Stomach (tissue), 19 donors: Measurements from ENCODE around the gene CRKL. TPM values are rescaled to one million over a fixed set of nuclear protein-coding genes. Genes with fewer than 3 reads are reported as not detected.

ENCODE experiments used
- DNase-seq, 2 donors: peaks; one replicate each; pipeline versions ENCODE4 v3.0.0 to v3.0.0-alpha.2; 2013 to 2019
- H3K27ac ChIP-seq, 5 donors: fragments of 200-600 bp in 4 of 5; sonication (generic) in 4 of 5; one replicate each; pipeline ENCODE4 v1.5.1; 2013 to 2019; ENCODE audit warnings: mild to moderate bottlenecking in 1 of 5, moderate library complexity in 1 of 5
- H3K27me3 ChIP-seq, 3 donors: fragments of 200-600 bp; sonication (generic); one replicate each; pipeline ENCODE4 v1.5.1; 2017 to 2019; ENCODE audit warnings: mixed run types in 1 of 3
- H3K36me3 ChIP-seq, 4 donors: fragments of 200-600 bp; sonication (generic); 1 replicate in 3 of 4; 2 replicates in 1 of 4; pipeline ENCODE4 v1.5.1; 2016 to 2019
- H3K4me1 ChIP-seq, 4 donors: fragments of 200-600 bp; sonication (generic); one replicate each; pipeline ENCODE4 v1.5.1; 2016 to 2019
- H3K4me3 ChIP-seq, 4 donors: fragments of 200-600 bp; sonication (generic) in 3 of 4; one replicate each; pipeline ENCODE4 v1.5.1; 2016 to 2019; ENCODE audit warnings: mild to moderate bottlenecking in 1 of 4
- H3K9me3 ChIP-seq, 4 donors: fragments of 200-600 bp; sonication (generic); one replicate each; pipeline ENCODE4 v1.5.1; 2016 to 2019
- EP300 ChIP-seq: sonication (generic); formaldehyde crosslinking; IDR thresholded peaks from one replicate; pipeline ENCODE4 v1.6.1; 2017; ENCODE audit warnings: antibody characterized with exemption
- POLR2A ChIP-seq, 4 donors: fragments of 450-650 bp; IDR thresholded peaks; one replicate each; pipeline ENCODE4 v1.6.1; 2016; ENCODE audit warnings: antibody characterized with exemption in 4 of 4, control low read depth in 2 of 4, mild to moderate bottlenecking in 1 of 4, moderate library complexity in 1 of 4
- POLR2AphosphoS5 ChIP-seq, 3 donors: sonication (generic); formaldehyde crosslinking; IDR thresholded peaks; one replicate each; pipeline ENCODE4 v1.6.1; 2016; ENCODE audit warnings: antibody characterized with exemption in 3 of 3
- WGBS, 5 donors: extraction: QIAGEN DNeasy Blood & Tissue Kit in 3 of 5; methylation state at CpG; one replicate each; pipeline versions ENCODE4 v1.1.5 to v1.1.7; 2013 to 2018; 5-methylcytosine and 5-hydroxymethylcytosine counted together
- intact Hi-C: fragments of 100-400 bp; cut with DNase I; formaldehyde crosslinking; loops from one replicate; pipeline ENCODE4 v1.15.1; 2023; ENCODE audit warnings: low total_unique reads
- long read RNA-seq, 10 donors: transcript quantifications; one replicate each; lab custom pipeline, GENCODE V29; 2026
- polyA plus RNA-seq, 3 donors: library from polyadenylated mRNA; stranded (reverse); fragments of 200-250 nt; gene quantifications; one replicate each; pipeline ENCODE4 v1.2.3, GENCODE V29; 2013
- total RNA-seq, 5 donors: library from RNA; depleted of rRNA; stranded (reverse); fragments of >200 nt; gene quantifications; one replicate each; pipeline versions ENCODE4 v1.1.0 to v1.2.3, GENCODE V29; 2014 to 2016
- TF ChIP-seq, protein P1 (sequence below), 7 experiments: fragments of 450-650 bp in 4 of 7; fragments of 200-600 bp in 3 of 7; sonication (generic) in 3 of 7; IDR thresholded peaks; one replicate each; pipeline ENCODE4 v1.5.1; 2016 to 2019; ENCODE audit warnings: antibody characterized with exemption in 7 of 7, control low read depth in 2 of 7, mild to moderate bottlenecking in 1 of 7
- donor health status: healthy with polysubstance abuse.
- donor health status: Bipolar disorder and iron deficiency.
- donor health status: healthy.

Gene CRKL, protein sequence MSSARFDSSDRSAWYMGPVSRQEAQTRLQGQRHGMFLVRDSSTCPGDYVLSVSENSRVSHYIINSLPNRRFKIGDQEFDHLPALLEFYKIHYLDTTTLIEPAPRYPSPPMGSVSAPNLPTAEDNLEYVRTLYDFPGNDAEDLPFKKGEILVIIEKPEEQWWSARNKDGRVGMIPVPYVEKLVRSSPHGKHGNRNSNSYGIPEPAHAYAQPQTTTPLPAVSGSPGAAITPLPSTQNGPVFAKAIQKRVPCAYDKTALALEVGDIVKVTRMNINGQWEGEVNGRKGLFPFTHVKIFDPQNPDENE
- total RNA-seq, result 10 to 100 TPM; 17.0 to 60.3 (median 26.3) TPM
- 10 to 100 TPM; 11.6 to 12.5 (median 11.7) TPM for polyA plus RNA-seq
- long read RNA-seq, donor 1, full-length matches to known transcripts, result 5 of 10 reads
- long read RNA-seq, donor 1, partial matches to known transcripts, result 5 of 10 reads
- long read RNA-seq, donor 1, other reads (novel, unspliced or antisense), result 0 of 10 reads
- long read RNA-seq, donor 2, full-length matches to known transcripts, result 7 of 14 reads
- long read RNA-seq, donor 2, partial matches to known transcripts, result 7 of 14 reads
- long read RNA-seq, donor 2, other reads (novel, unspliced or antisense), result 0 of 14 reads
- long read RNA-seq, donor 3, full-length matches to known transcripts, result 5 of 5 reads
- long read RNA-seq, donor 3, partial matches to known transcripts, result 0 of 5 reads
- long read RNA-seq, donor 3, other reads (novel, unspliced or antisense), result 0 of 5 reads
- long read RNA-seq, donor 4, full-length matches to known transcripts, result 1 of 1 reads
- long read RNA-seq, donor 4, partial matches to known transcripts, result 0 of 1 reads
- long read RNA-seq, donor 4, other reads (novel, unspliced or antisense), result 0 of 1 reads
- long read RNA-seq, donor 5, full-length matches to known transcripts, result 16 of 25 reads
- long read RNA-seq, donor 5, partial matches to known transcripts, result 9 of 25 reads
- long read RNA-seq, donor 5, other reads (novel, unspliced or antisense), result 0 of 25 reads
- long read RNA-seq, donor 6, full-length matches to known transcripts, result 17 of 43 reads
- long read RNA-seq, donor 6, partial matches to known transcripts, result 21 of 43 reads
- long read RNA-seq, donor 6, other reads (novel, unspliced or antisense), result 5 of 43 reads
- long read RNA-seq, donor 7, full-length matches to known transcripts, result 15 of 28 reads
- long read RNA-seq, donor 7, partial matches to known transcripts, result 13 of 28 reads
- long read RNA-seq, donor 7, other reads (novel, unspliced or antisense), result 0 of 28 reads
- long read RNA-seq, donor 8, full-length matches to known transcripts, result 9 of 15 reads
- long read RNA-seq, donor 8, partial matches to known transcripts, result 6 of 15 reads
- long read RNA-seq, donor 8, other reads (novel, unspliced or antisense), result 0 of 15 reads
- long read RNA-seq, donor 9, full-length matches to known transcripts, result 15 of 26 reads
- long read RNA-seq, donor 9, partial matches to known transcripts, result 11 of 26 reads
- long read RNA-seq, donor 9, other reads (novel, unspliced or antisense), result 0 of 26 reads
- long read RNA-seq, donor 10, full-length matches to known transcripts, result 4 of 28 reads
- long read RNA-seq, donor 10, partial matches to known transcripts, result 24 of 28 reads
- long read RNA-seq, donor 10, other reads (novel, unspliced or antisense), result 0 of 28 reads

DNA sequence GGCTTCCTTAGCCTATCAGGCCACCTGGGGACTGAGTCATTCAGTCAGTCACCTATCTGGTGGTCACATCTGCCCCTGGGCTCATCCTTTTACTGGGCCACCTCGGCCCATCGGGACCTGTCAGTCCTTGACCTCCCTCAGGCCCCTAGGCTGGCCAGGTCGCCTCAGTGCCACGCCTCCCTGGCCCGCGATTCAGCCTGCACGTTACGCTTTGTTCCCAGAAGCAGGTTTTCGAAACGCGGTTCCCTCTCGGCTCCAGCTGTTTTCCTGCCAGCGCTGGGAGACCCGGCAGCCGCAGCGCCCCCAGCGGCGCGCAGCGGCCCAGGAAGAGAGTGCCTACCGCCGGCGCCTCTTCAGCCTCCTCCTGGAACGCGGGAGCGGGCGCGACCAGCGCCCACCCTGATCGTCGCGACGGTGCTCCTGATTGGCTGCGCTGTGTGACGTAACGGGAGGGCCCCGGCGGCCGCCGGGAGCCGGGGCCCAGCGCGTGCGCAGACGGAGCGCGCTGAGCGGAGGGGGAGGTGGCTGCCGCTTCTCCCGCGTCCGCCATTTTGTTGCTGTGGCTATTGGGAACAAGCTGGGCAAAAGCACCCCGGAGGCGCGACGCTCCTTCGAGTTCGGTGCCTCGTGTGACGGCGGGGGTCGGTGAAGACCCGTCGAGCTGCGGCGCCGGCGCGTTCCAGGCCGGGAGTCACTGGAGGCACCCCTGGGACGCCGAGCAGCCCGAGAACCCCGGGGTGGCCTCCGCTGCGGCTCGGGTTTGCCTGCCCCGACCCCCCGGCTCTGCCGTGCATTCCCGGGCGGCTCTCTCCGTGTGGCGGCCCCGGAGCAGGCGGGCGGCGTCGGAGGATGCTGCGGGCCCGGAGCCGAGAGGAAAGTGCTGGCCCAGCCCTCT lies at the start of gene CRKL:
Gene CRKL, plus strand, starts transcription at position 492 of the 895 bp plus-strand sequence. CDS start 528 bp downstream, outside the sequence.
- intact Hi-C loops, result no loop called here
- H3K4me3 ChIP-seq, result peak within 1 kb of the TSS; percentile 87 to 99 (median 96)
- TF ChIP-seq POLR2AphosphoS5 (IDR thresholded peaks at IDR 0.05) (peak; percentile 86 to 90 (median 88)), EP300 (no peak)
- TF ChIP-seq, protein P1, sequence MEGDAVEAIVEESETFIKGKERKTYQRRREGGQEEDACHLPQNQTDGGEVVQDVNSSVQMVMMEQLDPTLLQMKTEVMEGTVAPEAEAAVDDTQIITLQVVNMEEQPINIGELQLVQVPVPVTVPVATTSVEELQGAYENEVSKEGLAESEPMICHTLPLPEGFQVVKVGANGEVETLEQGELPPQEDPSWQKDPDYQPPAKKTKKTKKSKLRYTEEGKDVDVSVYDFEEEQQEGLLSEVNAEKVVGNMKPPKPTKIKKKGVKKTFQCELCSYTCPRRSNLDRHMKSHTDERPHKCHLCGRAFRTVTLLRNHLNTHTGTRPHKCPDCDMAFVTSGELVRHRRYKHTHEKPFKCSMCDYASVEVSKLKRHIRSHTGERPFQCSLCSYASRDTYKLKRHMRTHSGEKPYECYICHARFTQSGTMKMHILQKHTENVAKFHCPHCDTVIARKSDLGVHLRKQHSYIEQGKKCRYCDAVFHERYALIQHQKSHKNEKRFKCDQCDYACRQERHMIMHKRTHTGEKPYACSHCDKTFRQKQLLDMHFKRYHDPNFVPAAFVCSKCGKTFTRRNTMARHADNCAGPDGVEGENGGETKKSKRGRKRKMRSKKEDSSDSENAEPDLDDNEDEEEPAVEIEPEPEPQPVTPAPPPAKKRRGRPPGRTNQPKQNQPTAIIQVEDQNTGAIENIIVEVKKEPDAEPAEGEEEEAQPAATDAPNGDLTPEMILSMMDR (IDR thresholded peaks at IDR 0.05), result peak in 6 of 7 experiments; percentile 63 to 95 (median 90)
- no peaks in the 10 kb centered on the region for H3K36me3 ChIP-seq
- H3K27me3 ChIP-seq, result no peaks in the 10 kb centered on the region
- H3K27ac ChIP-seq, result peak within 1 kb of the TSS; percentile 97 to 98 (median 97)
- DNase-seq, result peak; percentile 98 to 99
- 0 to 1% (median 0%) methylated on average over 47 to 92 of the region's 92 CpGs for WGBS, 5 donors
- no peaks in the 10 kb centered on the region for H3K9me3 ChIP-seq
- H3K4me1 ChIP-seq, result peaks cover 20 to 44% (median 36%) of the 10 kb centered on the region in 4 donors

DNA sequence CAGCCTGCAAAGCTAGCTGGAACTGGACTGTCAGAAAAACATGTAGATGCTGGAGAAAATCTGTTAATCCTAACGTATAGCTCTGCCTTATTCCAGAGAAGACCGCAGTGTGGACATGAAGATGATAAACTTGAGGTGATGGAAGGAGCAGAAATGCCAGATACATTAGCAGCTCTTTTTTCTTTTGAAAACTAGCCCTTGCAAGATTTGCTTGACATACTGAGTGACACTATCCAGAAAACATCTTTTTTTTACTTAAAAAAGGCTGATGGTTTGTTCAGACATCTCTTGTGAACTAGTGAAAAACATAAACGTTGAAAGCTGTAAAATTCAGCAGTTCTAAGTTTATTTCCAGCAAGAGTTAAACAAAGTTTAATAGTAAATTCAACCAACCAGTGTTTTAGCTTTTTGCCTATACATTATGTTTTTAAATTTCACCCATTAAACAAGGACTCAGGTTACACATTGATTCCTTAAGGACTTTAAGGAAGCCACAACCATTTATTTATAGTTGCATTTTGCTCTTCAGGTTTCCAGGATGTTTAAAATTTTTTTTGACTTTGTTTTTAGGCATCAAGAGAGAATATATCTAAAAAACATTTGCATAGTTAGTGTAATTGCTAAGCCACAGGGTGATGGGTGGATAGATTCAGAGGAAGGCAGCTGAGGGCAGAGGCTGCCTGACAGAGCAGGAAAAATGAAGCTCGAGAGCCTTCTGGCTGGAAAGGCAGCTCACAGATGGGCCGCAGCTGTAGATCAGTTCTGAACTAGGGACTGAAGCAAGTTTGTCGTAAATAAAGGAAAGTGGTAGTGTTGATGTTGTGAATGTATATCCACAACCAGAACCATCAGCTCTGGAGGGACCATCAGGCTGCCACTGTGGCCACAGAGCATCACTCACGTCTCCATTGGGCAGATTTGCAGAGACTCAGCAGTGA lies 48.9 kb upstream of the CRKL start:
- H3K4me1 ChIP-seq, result peaks cover 20 to 55% (median 33%) of the 10 kb centered on the region in 4 donors
- DNase-seq, result peak in 1 of 2 donors; percentile 47
- H3K27me3 ChIP-seq, result no peaks in the 10 kb centered on the region
- no peak for TF ChIP-seq POLR2A (IDR thresholded peaks at IDR 0.05)
- TF ChIP-seq, protein P1 (IDR thresholded peaks at IDR 0.05), result no peak
- no peak for TF ChIP-seq POLR2AphosphoS5 (IDR thresholded peaks at IDR 0.05)
- TF ChIP-seq EP300, result no peak
- WGBS, 5 donors, result 63 to 82% (median 72%) methylated on average over 7 of the region's 7 CpGs
- intact Hi-C loops, result no loop called here
- H3K9me3 ChIP-seq, result no peaks in the 10 kb centered on the region
- peaks cover 29 to 60% (median 51%) of the 10 kb centered on the region in 4 donors for H3K36me3 ChIP-seq
- peak overlapping the region; percentile 77 to 91 (median 84) for H3K27ac ChIP-seq
- no peak overlapping the region for H3K4me3 ChIP-seq

DNA sequence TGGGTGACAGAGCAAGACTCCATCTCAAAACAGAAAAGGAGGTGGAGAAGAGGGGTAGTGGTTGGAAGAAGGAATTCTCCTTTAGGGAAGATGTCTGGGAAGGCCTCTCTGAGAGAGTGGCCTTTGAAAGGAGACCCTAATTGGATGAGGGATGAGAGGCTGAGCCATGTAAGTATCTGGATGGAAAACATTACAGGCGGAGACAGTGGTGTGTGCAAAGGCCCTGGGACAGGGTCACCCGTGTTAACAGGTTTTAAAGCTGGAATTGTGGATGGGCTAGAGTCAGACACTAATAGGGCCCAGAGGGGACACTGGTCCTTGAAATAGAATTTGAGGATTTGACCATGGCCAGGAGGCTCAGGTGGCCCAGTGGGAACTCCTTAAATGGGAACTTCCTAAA lies 48.0 kb upstream of the CRKL start:
- 95 to 100% (median 95%) methylated on average over 2 of the region's 2 CpGs for WGBS, 5 donors
- Histone ChIP-seq H3K27me3 (no peaks in the 10 kb centered on the region), H3K36me3 (peaks cover 32 to 59% (median 47%) of the 10 kb centered on the region in 4 donors), H3K27ac (peak overlapping the region in 1 of 5 donors; percentile 84), H3K4me3 (no peak overlapping the region), H3K4me1 (peaks cover 20 to 53% (median 33%) of the 10 kb centered on the region in 4 donors), H3K9me3 (no peaks in the 10 kb centered on the region)
- no peak for TF ChIP-seq EP300
- no peak for TF ChIP-seq POLR2A (IDR thresholded peaks at IDR 0.05)
- TF ChIP-seq, protein P1 (IDR thresholded peaks at IDR 0.05), result no peak
- TF ChIP-seq POLR2AphosphoS5 (IDR thresholded peaks at IDR 0.05), result no peak
- DNase-seq, result no peak
- intact Hi-C loops, result no loop called here
